Measurements from ENCODE around the gene GNG7.

The GNG7 gene

GRCh38 chr19:2492870-2493269 is 209.6 kb downstream of the GNG7 start:
- WGBS, 2 donors (ENCODE audit: extremely low coverage in 2 of 2, insufficient read length in 2 of 2, insufficient replicate concordance in 1 of 2): no CpG with 5 or more reads among the region's 8 CpGs
- H3K27ac ChIP-seq (replicated peaks; ENCODE audit: low read length): no peak overlapping the region

DNA sequence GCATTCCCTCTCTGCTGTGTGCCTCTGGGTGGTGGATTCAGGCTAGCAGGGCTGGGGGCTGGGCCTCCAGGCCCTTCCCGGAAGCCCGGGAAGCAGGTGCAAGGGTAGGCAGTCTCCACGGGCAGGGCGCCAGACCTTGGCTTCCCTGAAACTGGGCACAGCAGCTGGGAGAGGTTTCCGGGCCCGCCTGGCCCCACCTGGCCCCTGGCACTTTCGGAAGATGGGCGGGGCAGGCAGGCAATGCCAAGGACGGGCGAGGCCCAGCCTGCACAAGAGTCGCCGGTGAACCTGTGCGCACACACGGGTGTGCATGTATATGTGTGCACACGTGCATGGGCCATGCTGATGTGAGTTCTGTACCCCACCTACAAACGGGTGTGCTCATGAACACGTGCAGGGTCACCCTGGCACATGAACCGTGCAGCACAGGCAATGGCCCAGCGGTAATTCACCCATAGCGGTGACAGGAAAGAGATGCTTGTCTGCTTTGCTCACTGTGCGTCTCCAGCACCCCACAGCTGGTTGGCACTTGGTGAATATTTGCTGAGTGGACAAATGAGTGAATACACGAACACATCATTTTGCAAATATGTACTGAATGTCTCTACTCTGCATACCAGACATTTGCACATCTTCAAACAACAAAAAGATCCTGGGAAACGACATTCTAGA is 211.2 kb downstream of the GNG7 start:
- peaks cover 0 to 2% of the 10 kb centered on the region in 2 donors for H3K36me3 ChIP-seq (replicated peaks in 1 of 2; ENCODE audit: control insufficient read depth in 2 of 2, insufficient read depth in 2 of 2, low read length in 2 of 2)
- peaks cover 0 to 8% of the 10 kb centered on the region in 2 donors for H3K9me3 ChIP-seq (replicated peaks in 1 of 2; ENCODE audit: control insufficient read depth in 2 of 2, insufficient read depth in 1 of 2, low read depth in 1 of 2, low read length in 2 of 2)
- no peak overlapping the region for H3K27ac ChIP-seq (replicated peaks; ENCODE audit: low read length)
- H3K79me1 ChIP-seq (ENCODE audit: low read depth, low read length): no peaks in the 10 kb centered on the region
- peak overlapping the region; percentile 24 for H3K18ac ChIP-seq (ENCODE audit: low read length)
- WGBS, 2 donors (ENCODE audit: extremely low coverage in 2 of 2, insufficient read length in 2 of 2, insufficient replicate concordance in 1 of 2): no CpG with 5 or more reads among the region's 23 CpGs
- H3K9ac ChIP-seq (ENCODE audit: low read depth, low read length, poor library complexity): no peak overlapping the region
- H3K4me3 ChIP-seq (ENCODE audit: low read length in 2 of 2): no peak overlapping the region
- H2BK12ac ChIP-seq (ENCODE audit: low read length): peak overlapping the region; percentile 12
- H3K27me3 ChIP-seq (ENCODE audit: control insufficient read depth in 3 of 3, insufficient read depth in 3 of 3, low read depth in 1 of 3, low read length in 3 of 3): peaks cover 4 to 78% (median 38%) of the 10 kb centered on the region in 3 experiments
- DNase-seq (ENCODE audit: low spot score): no peak
- H2AFZ ChIP-seq (ENCODE audit: low read length): no peak overlapping the region
- H4K91ac ChIP-seq (ENCODE audit: low read depth, low read length, poor library complexity): no peak overlapping the region
- no peak overlapping the region for H2BK120ac ChIP-seq (ENCODE audit: low read depth, low read length)
- H4K8ac ChIP-seq (ENCODE audit: low read depth, low read length): no peak overlapping the region
- no peak overlapping the region for H2BK5ac ChIP-seq (ENCODE audit: low read length)
- H3K4me1 ChIP-seq (ENCODE audit: control insufficient read depth in 2 of 2, insufficient read depth in 1 of 2, low read depth in 1 of 2, low read length in 2 of 2): peaks cover 3 to 22% of the 10 kb centered on the region in 2 donors
- H3K4ac ChIP-seq (ENCODE audit: low read length): no peak overlapping the region
- H2BK15ac ChIP-seq (ENCODE audit: low read length): no peak overlapping the region
- H3K4me2 ChIP-seq (ENCODE audit: insufficient read depth, low read length, poor library complexity, severe bottlenecking): no peak overlapping the region
- H2AK5ac ChIP-seq (ENCODE audit: low read depth, low read length): peak overlapping the region; percentile 40
- peak overlapping the region; percentile 45 for H3K23ac ChIP-seq (ENCODE audit: low read depth, low read length, poor library complexity)
- no peak overlapping the region for H3K14ac ChIP-seq (ENCODE audit: low read length)

More at GRCh38 chr19:2492870-2493269, 209.6 kb downstream of the GNG7 start:
- Histone ChIP-seq H2BK5ac (ENCODE audit: low read length) (no peak overlapping the region), H3K9me3 (replicated peaks in 1 of 2; ENCODE audit: control insufficient read depth in 2 of 2, insufficient read depth in 1 of 2, low read depth in 1 of 2, low read length in 2 of 2) (peaks cover 0 to 6% of the 10 kb centered on the region in 2 donors), H2BK12ac (ENCODE audit: low read length) (no peak overlapping the region), H3K36me3 (replicated peaks in 1 of 2; ENCODE audit: control insufficient read depth in 2 of 2, insufficient read depth in 2 of 2, low read length in 2 of 2) (peaks cover 0 to 2% of the 10 kb centered on the region in 2 donors), H4K8ac (ENCODE audit: low read depth, low read length) (no peak overlapping the region), H2BK15ac (ENCODE audit: low read length) (no peak overlapping the region), H3K4me2 (ENCODE audit: insufficient read depth, low read length, poor library complexity, severe bottlenecking) (no peak overlapping the region), H3K23ac (ENCODE audit: low read depth, low read length, poor library complexity) (no peak overlapping the region), H3K4ac (ENCODE audit: low read length) (no peak overlapping the region), H2BK120ac (ENCODE audit: low read depth, low read length) (peak overlapping the region; percentile 24), H4K91ac (ENCODE audit: low read depth, low read length, poor library complexity) (no peak overlapping the region), H3K14ac (ENCODE audit: low read length) (no peak overlapping the region), H2AK5ac (ENCODE audit: low read depth, low read length) (peak overlapping the region; percentile 82), H3K4me1 (ENCODE audit: control insufficient read depth in 2 of 2, insufficient read depth in 1 of 2, low read depth in 1 of 2, low read length in 2 of 2) (peaks cover 3 to 22% of the 10 kb centered on the region in 2 donors), H3K4me3 (ENCODE audit: low read length in 2 of 2) (no peak overlapping the region), H3K79me1 (ENCODE audit: low read depth, low read length) (no peaks in the 10 kb centered on the region), H2AFZ (ENCODE audit: low read length) (no peak overlapping the region), H3K27me3 (ENCODE audit: control insufficient read depth in 3 of 3, insufficient read depth in 3 of 3, low read depth in 1 of 3, low read length in 3 of 3) (peaks cover 4 to 81% (median 30%) of the 10 kb centered on the region in 3 experiments), H3K18ac (ENCODE audit: low read length) (peak overlapping the region; percentile 8), H3K9ac (ENCODE audit: low read depth, low read length, poor library complexity) (no peak overlapping the region)
- DNase-seq (ENCODE audit: low spot score): no peak

DNA sequence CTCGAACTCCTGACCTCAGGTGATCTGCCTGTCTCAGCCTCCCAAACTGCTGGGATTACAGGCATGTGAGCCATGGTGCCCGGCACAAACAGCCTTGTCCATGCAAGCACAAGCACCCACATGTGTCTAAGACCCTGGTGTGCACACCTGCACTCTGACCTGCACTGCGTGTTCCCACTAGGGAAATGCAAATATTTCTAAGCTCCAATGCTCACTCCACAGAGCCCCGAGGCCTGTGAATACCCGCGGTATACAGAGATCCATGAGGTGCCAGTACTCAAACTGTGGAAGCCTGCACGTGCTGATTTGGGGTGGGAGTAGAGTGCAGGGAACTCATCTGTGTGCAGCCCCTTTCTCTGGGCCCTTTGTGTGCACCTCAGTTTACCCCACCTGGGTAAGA is 211.8 kb downstream of the GNG7 start:
- Histone ChIP-seq H3K27me3 (ENCODE audit: control insufficient read depth in 3 of 3, insufficient read depth in 3 of 3, low read depth in 1 of 3, low read length in 3 of 3) (peaks cover 4 to 73% (median 38%) of the 10 kb centered on the region in 3 experiments), H2BK120ac (ENCODE audit: low read depth, low read length) (no peak overlapping the region), H2BK12ac (ENCODE audit: low read length) (no peak overlapping the region), H3K4me1 (ENCODE audit: control insufficient read depth in 2 of 2, insufficient read depth in 1 of 2, low read depth in 1 of 2, low read length in 2 of 2) (peaks cover 0 to 20% of the 10 kb centered on the region in 2 donors), H3K18ac (ENCODE audit: low read length) (no peak overlapping the region), H3K27ac (replicated peaks; ENCODE audit: low read length) (no peak overlapping the region), H3K9ac (ENCODE audit: low read depth, low read length, poor library complexity) (no peak overlapping the region), H4K8ac (ENCODE audit: low read depth, low read length) (no peak overlapping the region), H2AK5ac (ENCODE audit: low read depth, low read length) (no peak overlapping the region), H3K14ac (ENCODE audit: low read length) (no peak overlapping the region), H3K4me3 (ENCODE audit: low read length in 2 of 2) (no peak overlapping the region), H3K36me3 (replicated peaks in 1 of 2; ENCODE audit: control insufficient read depth in 2 of 2, insufficient read depth in 2 of 2, low read length in 2 of 2) (peaks cover 0 to 2% of the 10 kb centered on the region in 2 donors), H3K23ac (ENCODE audit: low read depth, low read length, poor library complexity) (peak overlapping the region; percentile 45), H2BK15ac (ENCODE audit: low read length) (no peak overlapping the region), H3K4ac (ENCODE audit: low read length) (no peak overlapping the region), H3K4me2 (ENCODE audit: insufficient read depth, low read length, poor library complexity, severe bottlenecking) (no peak overlapping the region), H3K9me3 (replicated peaks in 1 of 2; ENCODE audit: control insufficient read depth in 2 of 2, insufficient read depth in 1 of 2, low read depth in 1 of 2, low read length in 2 of 2) (peaks cover 0 to 8% of the 10 kb centered on the region in 2 donors), H2BK5ac (ENCODE audit: low read length) (no peak overlapping the region), H3K79me1 (ENCODE audit: low read depth, low read length) (no peaks in the 10 kb centered on the region), H4K91ac (ENCODE audit: low read depth, low read length, poor library complexity) (no peak overlapping the region), H2AFZ (ENCODE audit: low read length) (no peak overlapping the region)
- no peak for DNase-seq (ENCODE audit: low spot score)
- no CpG with 5 or more reads among the region's 7 CpGs for WGBS, 2 donors (ENCODE audit: extremely low coverage in 2 of 2, insufficient read length in 2 of 2, insufficient replicate concordance in 1 of 2)

DNA sequence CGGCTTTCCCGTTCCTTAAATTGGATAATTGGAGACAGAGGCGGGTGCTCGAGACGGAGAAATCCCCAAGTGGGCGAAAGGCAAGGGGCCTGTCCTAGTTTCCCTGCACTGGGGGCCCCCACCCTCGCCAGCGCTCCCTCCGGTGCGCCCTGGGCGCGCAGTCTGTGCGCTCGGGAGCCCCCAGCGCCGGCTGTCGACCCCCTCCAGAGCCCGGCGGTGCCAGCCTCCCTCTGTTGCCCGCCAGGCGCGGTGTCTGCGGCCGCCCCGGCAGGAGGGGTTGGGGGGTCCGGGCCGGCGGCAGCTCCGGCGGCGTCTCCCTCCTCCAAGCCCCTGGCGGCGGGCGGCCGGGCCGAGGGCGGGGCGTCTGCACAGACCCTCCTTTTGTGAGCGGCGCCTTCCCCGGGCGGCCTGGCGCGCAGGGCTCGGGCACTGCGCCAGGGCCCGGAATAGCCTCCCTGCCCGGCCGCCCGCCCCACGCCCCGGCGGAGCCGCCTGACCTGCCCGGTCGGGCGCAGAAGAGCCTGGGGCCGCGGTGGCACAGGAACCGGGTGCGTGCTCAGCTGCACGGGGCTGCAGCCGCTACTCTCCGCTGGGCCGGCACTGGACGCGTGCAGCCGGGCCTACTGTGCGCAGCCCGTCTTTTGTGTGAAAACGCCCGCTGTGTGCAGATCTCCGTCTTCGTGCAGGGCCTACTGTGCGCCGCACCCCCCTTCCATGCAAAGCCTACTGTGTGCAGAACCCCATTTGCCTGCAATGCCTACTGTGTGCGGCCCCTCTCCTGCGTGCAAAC is 213.4 kb downstream of the GNG7 start:
- no peak overlapping the region for H2BK120ac ChIP-seq (ENCODE audit: low read depth, low read length)
- peaks cover 0 to 6% of the 10 kb centered on the region in 2 donors for H3K9me3 ChIP-seq (replicated peaks in 1 of 2; ENCODE audit: control insufficient read depth in 2 of 2, insufficient read depth in 1 of 2, low read depth in 1 of 2, low read length in 2 of 2)
- no peaks in the 10 kb centered on the region for H3K79me1 ChIP-seq (ENCODE audit: low read depth, low read length)
- H2BK15ac ChIP-seq (ENCODE audit: low read length): peak overlapping the region; percentile 79
- peak overlapping the region; percentile 19 for H2AK5ac ChIP-seq (ENCODE audit: low read depth, low read length)
- H3K27ac ChIP-seq (replicated peaks; ENCODE audit: low read length): no peak overlapping the region
- no peak overlapping the region for H3K9ac ChIP-seq (ENCODE audit: low read depth, low read length, poor library complexity)
- peak overlapping the region in 1 of 2 donors; percentile 57 for H3K4me3 ChIP-seq (ENCODE audit: low read length in 2 of 2)
- no peak for DNase-seq (ENCODE audit: low spot score)
- H2BK5ac ChIP-seq (ENCODE audit: low read length): no peak overlapping the region
- peak overlapping the region; percentile 49 for H2AFZ ChIP-seq (ENCODE audit: low read length)
- H2BK12ac ChIP-seq (ENCODE audit: low read length): no peak overlapping the region
- H3K4me2 ChIP-seq (ENCODE audit: insufficient read depth, low read length, poor library complexity, severe bottlenecking): peak overlapping the region; percentile 57
- no peaks in the 10 kb centered on the region for H3K36me3 ChIP-seq (replicated peaks in 1 of 2; ENCODE audit: control insufficient read depth in 2 of 2, insufficient read depth in 2 of 2, low read length in 2 of 2)
- H3K4ac ChIP-seq (ENCODE audit: low read length): no peak overlapping the region
- H4K91ac ChIP-seq (ENCODE audit: low read depth, low read length, poor library complexity): no peak overlapping the region
- peak overlapping the region; percentile 88 for H3K23ac ChIP-seq (ENCODE audit: low read depth, low read length, poor library complexity)
- H4K8ac ChIP-seq (ENCODE audit: low read depth, low read length): peak overlapping the region; percentile 86
- WGBS, 2 donors (ENCODE audit: extremely low coverage in 2 of 2, insufficient read length in 2 of 2, insufficient replicate concordance in 1 of 2): no CpG with 5 or more reads among the region's 78 CpGs
- peaks cover 0 to 11% of the 10 kb centered on the region in 2 donors for H3K4me1 ChIP-seq (ENCODE audit: control insufficient read depth in 2 of 2, insufficient read depth in 1 of 2, low read depth in 1 of 2, low read length in 2 of 2)
- H3K18ac ChIP-seq (ENCODE audit: low read length): peak overlapping the region; percentile 95
- H3K14ac ChIP-seq (ENCODE audit: low read length): no peak overlapping the region
- H3K27me3 ChIP-seq (ENCODE audit: control insufficient read depth in 3 of 3, insufficient read depth in 3 of 3, low read depth in 1 of 3, low read length in 3 of 3): peaks cover 4 to 61% (median 30%) of the 10 kb centered on the region in 3 experiments

All from neuronal stem cell (in vitro differentiated cells).